LNCaP clone FGC (cell line): ENCODE results near the gene CREG2.

ENCODE experiments used
- DNase-seq: peaks from one replicate; pipeline ENCODE4 v3.0.0-alpha.2; 2011; ENCODE audit warnings: low read depth
- H3K4me3 ChIP-seq: 2 replicates; pipeline ENCODE4 v1.5.1; 2011; ENCODE audit warnings: mild to moderate bottlenecking, low read depth, low read length, control low read depth
- CTCF ChIP-seq: IDR thresholded peaks from 2 replicates; pipeline ENCODE4 v1.5.1; 2012; ENCODE audit warnings: mild to moderate bottlenecking; ENCODE audit not compliant: control insufficient read depth, insufficient read depth; ENCODE audit errors: extremely low read depth

CREG2 gene

GRCh38 chr2:101401906-101402305, 14.6 kb upstream of the CREG2 start:
- no peak for DNase-seq
- TF ChIP-seq CTCF: no peak
- no peak overlapping the region for H3K4me3 ChIP-seq

GRCh38 chr2:101401326-101401665, 14.0 kb upstream of the CREG2 start:
- DNase-seq: no peak
- TF ChIP-seq CTCF: no peak
- no peak overlapping the region for H3K4me3 ChIP-seq

GRCh38 chr2:101400506-101401325, 13.4 kb upstream of the CREG2 start:
- no peak overlapping the region for H3K4me3 ChIP-seq
- no peak for DNase-seq
- TF ChIP-seq CTCF: no peak

GRCh38 chr2:101400048-101400447, 12.7 kb upstream of the CREG2 start:
- no peak for TF ChIP-seq CTCF
- no peak for DNase-seq
- no peak overlapping the region for H3K4me3 ChIP-seq

- no peak for TF ChIP-seq CTCF
- H3K4me3 ChIP-seq: no peak overlapping the region
- no peak for DNase-seq
Measured at GRCh38 chr2:101399021-101399799, 11.9 kb upstream of the CREG2 start.

- TF ChIP-seq CTCF: no peak
- DNase-seq: no peak
- H3K4me3 ChIP-seq: no peak overlapping the region
Measured at GRCh38 chr2:101398116-101398821, 11.0 kb upstream of the CREG2 start.
